ENCODE data around the gene KRTAP10-6.
"Not testable (repeated sequence)": the region's sequence is repeated elsewhere in the genome, so short reads cannot be mapped to it uniquely, and the experiment has no call there.

DNA sequence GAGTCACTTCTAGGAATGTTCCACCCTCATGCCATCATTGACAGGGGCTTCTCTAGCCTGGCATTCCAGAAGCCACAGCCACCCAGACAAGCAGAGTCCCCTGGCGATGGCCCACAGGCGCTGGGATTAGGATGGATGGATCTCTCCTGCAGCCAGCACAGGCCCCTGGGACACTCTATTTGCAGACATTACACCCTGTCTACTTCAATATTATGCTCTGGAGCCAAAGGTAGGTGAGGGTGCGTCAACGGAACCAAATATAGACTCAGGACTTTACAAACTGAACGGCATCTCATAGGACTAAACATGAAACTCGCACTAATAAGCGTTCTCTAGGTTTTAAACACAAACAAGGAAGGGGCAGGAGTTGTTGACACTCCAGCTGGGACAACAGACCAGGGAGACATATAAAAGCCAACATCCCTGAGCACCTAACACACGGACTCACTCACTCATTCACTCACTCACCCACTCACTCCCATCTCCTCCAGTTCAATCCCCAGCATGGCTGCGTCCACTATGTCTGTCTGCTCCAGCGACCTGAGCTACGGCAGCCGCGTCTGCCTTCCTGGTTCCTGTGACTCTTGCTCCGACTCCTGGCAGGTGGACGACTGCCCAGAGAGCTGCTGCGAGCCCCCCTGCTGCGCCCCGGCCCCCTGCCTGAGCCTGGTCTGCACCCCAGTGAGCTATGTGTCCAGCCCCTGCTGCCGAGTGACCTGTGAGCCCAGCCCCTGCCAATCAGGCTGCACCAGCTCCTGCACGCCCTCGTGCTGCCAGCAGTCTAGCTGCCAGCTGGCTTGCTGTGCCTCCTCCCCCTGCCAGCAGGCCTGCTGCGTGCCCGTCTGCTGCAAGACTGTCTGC, 8.0 kb upstream of the KRTAP10-6 start, which contains the start of gene KRTAP10-7:
- TF ChIP-seq, protein P1, sequence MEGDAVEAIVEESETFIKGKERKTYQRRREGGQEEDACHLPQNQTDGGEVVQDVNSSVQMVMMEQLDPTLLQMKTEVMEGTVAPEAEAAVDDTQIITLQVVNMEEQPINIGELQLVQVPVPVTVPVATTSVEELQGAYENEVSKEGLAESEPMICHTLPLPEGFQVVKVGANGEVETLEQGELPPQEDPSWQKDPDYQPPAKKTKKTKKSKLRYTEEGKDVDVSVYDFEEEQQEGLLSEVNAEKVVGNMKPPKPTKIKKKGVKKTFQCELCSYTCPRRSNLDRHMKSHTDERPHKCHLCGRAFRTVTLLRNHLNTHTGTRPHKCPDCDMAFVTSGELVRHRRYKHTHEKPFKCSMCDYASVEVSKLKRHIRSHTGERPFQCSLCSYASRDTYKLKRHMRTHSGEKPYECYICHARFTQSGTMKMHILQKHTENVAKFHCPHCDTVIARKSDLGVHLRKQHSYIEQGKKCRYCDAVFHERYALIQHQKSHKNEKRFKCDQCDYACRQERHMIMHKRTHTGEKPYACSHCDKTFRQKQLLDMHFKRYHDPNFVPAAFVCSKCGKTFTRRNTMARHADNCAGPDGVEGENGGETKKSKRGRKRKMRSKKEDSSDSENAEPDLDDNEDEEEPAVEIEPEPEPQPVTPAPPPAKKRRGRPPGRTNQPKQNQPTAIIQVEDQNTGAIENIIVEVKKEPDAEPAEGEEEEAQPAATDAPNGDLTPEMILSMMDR (IDR thresholded peaks at IDR 0.05) = not testable (repeated sequence)
- TF ChIP-seq POLR2A (IDR thresholded peaks at IDR 0.05) = not testable (repeated sequence)

All from testis (tissue), 2 donors.